Gastroesophageal sphincter (tissue), 3 donors: ENCODE data around the gene P2RX1.

Source experiments
- EP300 ChIP-seq: sonication (generic); formaldehyde crosslinking; IDR thresholded peaks from one replicate; pipeline ENCODE4 v1.6.1; 2017; ENCODE audit warnings: antibody characterized with exemption, mild to moderate bottlenecking
- POLR2AphosphoS5 ChIP-seq: sonication (generic); formaldehyde crosslinking; IDR thresholded peaks from one replicate; pipeline ENCODE4 v1.6.1; 2017; ENCODE audit warnings: antibody characterized with exemption
- TF ChIP-seq, protein P1 (sequence below), 4 experiments: fragments of 200-600 bp in 2 of 4; fragments of 450-650 bp in 2 of 4; sonication (generic) in 1 of 4; IDR thresholded peaks; one replicate each; pipeline ENCODE4 v1.5.1; 2017 to 2019; ENCODE audit warnings: antibody characterized with exemption in 4 of 4, mild to moderate bottlenecking in 2 of 4, moderate library complexity in 2 of 4

DNA sequence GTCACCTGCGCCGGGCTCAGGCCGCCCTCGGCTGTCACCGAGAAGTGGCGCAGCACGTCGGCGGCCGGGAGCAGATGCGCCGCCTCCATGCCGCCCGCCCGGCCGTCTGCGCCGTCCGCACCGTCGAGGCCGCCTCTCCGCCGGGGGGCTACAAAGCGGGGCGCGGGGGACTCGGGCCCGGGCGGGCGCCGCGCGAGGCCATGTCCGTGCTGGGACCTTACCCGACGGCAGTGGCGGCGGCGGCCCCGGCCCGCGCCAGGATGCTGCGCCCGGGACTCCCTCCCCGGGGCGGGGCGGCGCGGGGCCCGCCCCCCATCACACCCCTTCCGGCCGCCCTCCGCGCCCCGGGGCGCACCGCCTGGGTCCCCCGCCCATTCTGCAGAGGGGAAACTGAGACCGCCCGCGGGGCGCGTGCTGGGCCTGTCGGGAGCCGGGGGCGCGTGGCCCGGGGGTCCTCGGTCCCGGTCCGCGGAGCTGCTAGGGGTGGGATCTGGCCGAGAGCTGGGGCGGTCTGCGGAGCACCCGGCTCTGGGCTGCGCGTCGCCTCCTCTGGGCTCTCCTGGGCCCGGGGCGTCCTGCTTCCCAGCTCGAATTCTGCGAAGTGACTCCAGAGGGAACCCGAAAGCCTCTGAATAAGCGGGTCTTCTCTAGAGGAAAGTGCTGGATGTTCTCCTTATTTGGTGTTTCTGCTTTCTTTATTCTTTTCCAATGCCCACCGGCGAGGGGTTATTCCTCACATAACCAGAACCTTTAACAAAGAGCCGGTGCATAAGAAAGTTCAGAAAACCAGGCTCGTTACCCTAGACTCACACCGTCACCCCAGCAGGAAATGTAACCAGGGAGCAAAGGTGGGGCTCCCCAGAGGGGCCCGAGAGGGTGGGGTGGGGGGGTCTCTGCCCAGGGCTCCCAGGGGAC lies 48.2 kb upstream of the P2RX1 start, which contains the start of gene ATP2A3:
- no peak for TF ChIP-seq EP300
- no peak for TF ChIP-seq POLR2AphosphoS5
- TF ChIP-seq, protein P1, sequence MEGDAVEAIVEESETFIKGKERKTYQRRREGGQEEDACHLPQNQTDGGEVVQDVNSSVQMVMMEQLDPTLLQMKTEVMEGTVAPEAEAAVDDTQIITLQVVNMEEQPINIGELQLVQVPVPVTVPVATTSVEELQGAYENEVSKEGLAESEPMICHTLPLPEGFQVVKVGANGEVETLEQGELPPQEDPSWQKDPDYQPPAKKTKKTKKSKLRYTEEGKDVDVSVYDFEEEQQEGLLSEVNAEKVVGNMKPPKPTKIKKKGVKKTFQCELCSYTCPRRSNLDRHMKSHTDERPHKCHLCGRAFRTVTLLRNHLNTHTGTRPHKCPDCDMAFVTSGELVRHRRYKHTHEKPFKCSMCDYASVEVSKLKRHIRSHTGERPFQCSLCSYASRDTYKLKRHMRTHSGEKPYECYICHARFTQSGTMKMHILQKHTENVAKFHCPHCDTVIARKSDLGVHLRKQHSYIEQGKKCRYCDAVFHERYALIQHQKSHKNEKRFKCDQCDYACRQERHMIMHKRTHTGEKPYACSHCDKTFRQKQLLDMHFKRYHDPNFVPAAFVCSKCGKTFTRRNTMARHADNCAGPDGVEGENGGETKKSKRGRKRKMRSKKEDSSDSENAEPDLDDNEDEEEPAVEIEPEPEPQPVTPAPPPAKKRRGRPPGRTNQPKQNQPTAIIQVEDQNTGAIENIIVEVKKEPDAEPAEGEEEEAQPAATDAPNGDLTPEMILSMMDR (IDR thresholded peaks at IDR 0.05), result no peak
